Suppressor macrophage (primary cell): ENCODE results near the gene ALDH4A1.
"Not testable (repeated sequence)": the region's sequence is repeated elsewhere in the genome, so short reads cannot be mapped to it uniquely, and the experiment has no call there.

ENCODE experiments used
- DNase-seq, 4 experiments: peaks; one replicate each; pipeline ENCODE4 v3.0.0-alpha.2; 2020 to 2022

Gene ALDH4A1

DNA sequence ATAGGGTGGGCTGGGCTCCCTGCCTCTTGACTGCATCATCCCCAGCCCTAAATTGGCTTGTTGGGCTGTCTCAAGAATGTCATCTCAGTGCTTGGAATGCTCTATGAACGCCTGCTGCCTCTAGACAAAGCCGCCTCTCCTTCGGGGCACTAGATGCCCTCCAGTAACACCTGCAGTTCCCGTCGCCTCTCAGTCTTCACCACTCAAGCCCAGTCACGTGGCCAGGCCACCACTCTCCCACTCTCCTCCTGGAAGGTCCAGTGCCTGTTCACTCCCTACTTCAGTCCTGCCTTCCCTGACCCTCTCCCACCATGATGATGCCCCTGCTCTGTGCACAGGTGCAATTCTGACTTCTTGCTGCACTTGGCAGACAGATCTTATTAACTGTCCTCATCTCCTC, 49.9 kb downstream of the ALDH4A1 start:
- no peak for DNase-seq

DNA sequence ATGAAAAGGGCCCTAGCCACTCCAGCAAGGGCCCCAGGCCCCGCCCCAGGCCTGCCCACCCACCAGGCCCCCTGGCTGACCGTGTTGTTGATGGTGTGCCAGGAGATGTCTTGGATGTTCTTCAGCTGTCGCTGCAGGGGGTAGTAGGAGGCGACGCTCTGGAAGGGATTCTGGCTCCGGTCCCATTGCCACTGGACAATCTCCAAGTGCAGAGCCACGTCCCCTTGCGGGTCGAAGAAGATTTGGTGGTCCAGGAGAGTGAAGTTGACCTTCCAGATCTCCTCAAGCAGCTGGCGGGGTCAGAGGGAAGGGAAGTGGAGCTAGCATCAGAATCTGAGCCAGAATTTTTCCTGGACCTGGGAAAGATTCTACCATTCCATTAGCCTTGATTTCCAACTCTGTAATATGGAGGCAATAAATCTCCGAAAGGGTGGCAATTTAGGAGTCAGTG, 53.1 kb downstream of the ALDH4A1 start:
- no peak for DNase-seq

GRCh38 chr1:18847723-18848122, 54.6 kb downstream of the ALDH4A1 start:
- not testable (repeated sequence) for DNase-seq

DNA sequence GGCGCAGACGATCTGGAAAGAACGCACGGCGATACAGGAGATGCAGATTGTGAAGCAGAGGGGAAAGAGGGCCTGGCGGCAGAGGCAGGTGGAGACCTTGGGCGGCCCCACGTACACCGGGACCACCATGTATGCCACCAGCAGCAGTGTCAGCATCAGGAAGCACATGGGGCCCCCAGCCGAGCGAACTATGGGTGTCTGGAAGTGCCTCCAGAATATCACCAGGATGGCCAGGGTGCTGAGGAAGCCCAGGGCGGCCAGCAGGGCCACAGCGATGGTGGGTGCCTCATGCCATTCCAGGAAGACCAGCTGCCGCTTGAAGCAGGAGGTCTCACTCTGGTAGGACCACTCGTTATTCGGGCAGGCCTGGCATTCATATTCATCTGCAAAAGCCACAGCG, 62.2 kb downstream of the ALDH4A1 start:
- no peak for DNase-seq

DNA sequence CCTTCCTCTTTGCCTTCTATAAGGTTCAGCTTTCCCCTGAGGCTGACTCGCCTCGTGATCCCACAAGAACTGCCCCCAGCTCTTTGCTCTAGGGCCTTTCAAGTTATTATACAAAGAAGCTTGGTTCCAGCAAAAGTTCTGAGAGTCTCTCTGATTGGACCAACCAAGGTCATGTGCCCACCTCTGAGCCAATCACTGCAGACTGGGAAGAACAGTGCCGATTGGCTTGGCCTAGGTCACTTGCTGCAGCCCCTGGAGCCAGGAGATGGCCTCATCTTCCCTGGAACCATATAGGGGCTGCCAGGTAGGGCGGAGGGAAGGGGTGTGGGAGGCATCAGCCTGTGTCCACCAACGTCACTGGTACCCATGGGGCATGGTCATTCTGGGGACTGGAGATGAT, 65.7 kb downstream of the ALDH4A1 start:
- DNase-seq, result no peak

GRCh38 chr1:18832319-18832718, 70.0 kb downstream of the ALDH4A1 start:
- not testable (repeated sequence) for DNase-seq

GRCh38 chr1:18831656-18832055, 70.7 kb downstream of the ALDH4A1 start:
- DNase-seq, result no peak

- no peak for DNase-seq
Measured at GRCh38 chr1:18830596-18830995, 71.8 kb downstream of the ALDH4A1 start.

GRCh38 chr1:18829671-18830070, 72.7 kb downstream of the ALDH4A1 start:
- DNase-seq, result no peak

- no peak for DNase-seq
Measured at GRCh38 chr1:18828224-18828623, 74.1 kb downstream of the ALDH4A1 start.

DNA sequence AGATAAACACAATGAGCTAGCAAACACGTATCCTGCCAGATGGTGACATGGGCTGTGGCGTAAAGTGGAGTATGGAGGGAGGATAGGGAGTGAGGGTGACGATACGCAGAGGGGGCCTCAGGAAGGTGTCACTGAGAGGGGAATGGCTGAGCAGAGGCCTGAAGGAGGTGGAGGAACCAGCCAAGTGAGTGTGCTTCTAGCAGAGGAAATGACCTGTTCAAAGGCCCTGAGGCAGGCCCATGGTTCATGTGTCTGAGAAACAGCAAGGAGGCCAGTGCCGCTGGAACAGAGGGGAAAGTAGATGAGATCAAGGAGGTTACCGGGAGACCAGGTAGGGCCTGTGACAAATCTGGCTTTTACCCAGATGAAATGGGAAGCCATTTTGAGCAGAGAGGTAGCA, 78.9 kb downstream of the ALDH4A1 start:
- no peak for DNase-seq
